ENCODE results near the gene COL13A1. TPM values are rescaled to one million over a fixed set of nuclear protein-coding genes. Genes with fewer than 3 reads are reported as not detected.

The COL13A1 gene
- total RNA-seq, 4 donors from 2014 or later: 0.42 to 3.4 (median 1.5) TPM

- no peak overlapping the region for H3K27ac ChIP-seq
Measured at GRCh38 chr10:69960988-69961880, 159.5 kb downstream of the COL13A1 start.

GRCh38 chr10:69961881-69962745 is 160.4 kb downstream of the COL13A1 start:
- no peak overlapping the region for H3K27ac ChIP-seq
- H3K4me3 ChIP-seq: no peak overlapping the region
- WGBS: 70% methylated on average over 13 of the region's 17 CpGs
- H3K27me3 ChIP-seq: peaks cover 5% of the 10 kb centered on the region
- no peaks in the 10 kb centered on the region for H3K4me1 ChIP-seq
- no peak for DNase-seq (ENCODE audit: low spot score in 2 of 2)
- H3K36me3 ChIP-seq: no peaks in the 10 kb centered on the region
- no peaks in the 10 kb centered on the region for H3K9me3 ChIP-seq
- TF ChIP-seq EP300 (IDR thresholded peaks at IDR 0.05) (no peak), POLR2AphosphoS5 (IDR thresholded peaks at IDR 0.05) (no peak), CTCF (IDR thresholded peaks at IDR 0.05) (no peak)

More at GRCh38 chr10:69960988-69961880, 159.5 kb downstream of the COL13A1 start:
- H3K27me3 ChIP-seq: peaks cover 5% of the 10 kb centered on the region
- WGBS: 60% methylated on average over 12 of the region's 12 CpGs
- no peak for TF ChIP-seq POLR2AphosphoS5 (IDR thresholded peaks at IDR 0.05)
- peaks cover 1% of the 10 kb centered on the region for H3K4me1 ChIP-seq
- no peaks in the 10 kb centered on the region for H3K36me3 ChIP-seq
- H3K9me3 ChIP-seq: no peaks in the 10 kb centered on the region
- DNase-seq (ENCODE audit: low spot score in 2 of 2): no peak
- no peak overlapping the region for H3K4me3 ChIP-seq

- Histone ChIP-seq H3K4me1 (no peaks in the 10 kb centered on the region), H3K27ac (no peak overlapping the region), H3K27me3 (peaks cover 5% of the 10 kb centered on the region), H3K36me3 (no peaks in the 10 kb centered on the region), H3K4me3 (no peak overlapping the region), H3K9me3 (no peaks in the 10 kb centered on the region)
- TF ChIP-seq POLR2A (IDR thresholded peaks at IDR 0.05) (no peak), CTCF (IDR thresholded peaks at IDR 0.05) (no peak), EP300 (IDR thresholded peaks at IDR 0.05) (no peak), POLR2AphosphoS5 (IDR thresholded peaks at IDR 0.05) (no peak)
- DNase-seq (ENCODE audit: low spot score in 2 of 2): no peak
- 79% methylated on average over 3 of the region's 3 CpGs for WGBS
Measured at GRCh38 chr10:69962746-69963135, 161.0 kb downstream of the COL13A1 start.

GRCh38 chr10:69963178-69963834 is 161.6 kb downstream of the COL13A1 start:
- H3K9me3 ChIP-seq: no peaks in the 10 kb centered on the region
- DNase-seq (ENCODE audit: low spot score in 2 of 2): no peak
- no peak for TF ChIP-seq POLR2AphosphoS5 (IDR thresholded peaks at IDR 0.05)
- no peak for TF ChIP-seq CTCF (IDR thresholded peaks at IDR 0.05)
- TF ChIP-seq EP300 (IDR thresholded peaks at IDR 0.05): no peak
- no peak for TF ChIP-seq POLR2A (IDR thresholded peaks at IDR 0.05)
- H3K36me3 ChIP-seq: no peaks in the 10 kb centered on the region
- no peak overlapping the region for H3K27ac ChIP-seq
- no peak overlapping the region for H3K4me3 ChIP-seq
- no peaks in the 10 kb centered on the region for H3K4me1 ChIP-seq
- 98% methylated on average over 7 of the region's 7 CpGs for WGBS
- H3K27me3 ChIP-seq: peaks cover 5% of the 10 kb centered on the region

GRCh38 chr10:69963835-69964710 is 162.4 kb downstream of the COL13A1 start:
- H3K4me3 ChIP-seq: no peak overlapping the region
- DNase-seq (ENCODE audit: low spot score in 2 of 2): no peak
- no peak overlapping the region for H3K27ac ChIP-seq
- 88% methylated on average over 8 of the region's 13 CpGs for WGBS
- no peaks in the 10 kb centered on the region for H3K36me3 ChIP-seq
- H3K4me1 ChIP-seq: no peaks in the 10 kb centered on the region
- no peak for TF ChIP-seq POLR2A (IDR thresholded peaks at IDR 0.05)
- TF ChIP-seq CTCF (IDR thresholded peaks at IDR 0.05): no peak
- H3K27me3 ChIP-seq: peaks cover 5% of the 10 kb centered on the region
- no peaks in the 10 kb centered on the region for H3K9me3 ChIP-seq

All from suprapubic skin (tissue), 4 donors.